Measurements from ENCODE around the gene ICA1. TPM values are rescaled to one million over a fixed set of nuclear protein-coding genes. Genes with fewer than 3 reads are reported as not detected.
"Not testable (repeated sequence)": the region's sequence is repeated elsewhere in the genome, so short reads cannot be mapped to it uniquely, and the experiment has no call there.

Gene ICA1
- total RNA-seq, 1 experiment from 2014 or later: 3.2 TPM

GRCh38 chr7:8065356-8065813, 196.6 kb downstream of the ICA1 start:
- ChIA-PET CTCF (no interaction called here), POLR2A (ENCODE audit: unreplicated experiment) (interaction anchor here (0.6 kb wide), 1 partner anchor 24 kb away, joined by 3 read pairs; no protein-coding TSS in a partner anchor)
- Histone ChIP-seq H3K79me2 (ENCODE audit: low read length) (no peaks in the 10 kb centered on the region), H2AFZ (ENCODE audit: low read length) (no peak overlapping the region), H3K4me2 (ENCODE audit: low read length) (no peak overlapping the region), H4K20me1 (ENCODE audit: low read length) (no peaks in the 10 kb centered on the region), H3K9me3 (ENCODE audit: low read length) (no peaks in the 10 kb centered on the region), H3K4me1 (ENCODE audit: insufficient read depth, low read length) (no peaks in the 10 kb centered on the region), H3K27ac (ENCODE audit: low read length) (no peak overlapping the region), H3F3A (ENCODE audit: low read length, unreplicated experiment) (no peaks in the 10 kb centered on the region), H3K36me3 (ENCODE audit: low read depth, low read length) (no peaks in the 10 kb centered on the region), H3K9me2 (replicated peaks; ENCODE audit: low read length) (no peaks in the 10 kb centered on the region), H3K4me3 (ENCODE audit: low read length) (no peak overlapping the region), H3K9ac (ENCODE audit: low read length) (no peak overlapping the region), H3K27me3 (ENCODE audit: low read length) (no peaks in the 10 kb centered on the region)
- TF ChIP-seq EZH2phosphoT487 (IDR thresholded peaks at IDR 0.05; ENCODE audit: borderline replicate concordance, low read length) (no peak), CTCF (conservative IDR thresholded peaks at IDR 0.05; ENCODE audit: low read depth, low read length) (no peak), EZH2 (IDR thresholded peaks at IDR 0.05; ENCODE audit: low read length, unreplicated experiment) (no peak)
- intact Hi-C loops (cut with micrococcal nuclease): no loop called here
- DNase-seq (no peak), ATAC-seq (no peak)
- BruUV-seq (replicated peaks): no TSS peak

GRCh38 chr7:8064828-8065227, 197.1 kb downstream of the ICA1 start:
- no peak overlapping the region for H3K27ac ChIP-seq (ENCODE audit: low read length)
- no peaks in the 10 kb centered on the region for H3K36me3 ChIP-seq (ENCODE audit: low read depth, low read length)
- no peak overlapping the region for H3K9ac ChIP-seq (ENCODE audit: low read length)
- no peaks in the 10 kb centered on the region for H3K27me3 ChIP-seq (ENCODE audit: low read length)
- no peaks in the 10 kb centered on the region for H3F3A ChIP-seq (ENCODE audit: low read length, unreplicated experiment)
- H3K4me1 ChIP-seq (ENCODE audit: insufficient read depth, low read length): no peaks in the 10 kb centered on the region
- no peaks in the 10 kb centered on the region for H3K9me2 ChIP-seq (replicated peaks; ENCODE audit: low read length)
- H2AFZ ChIP-seq (ENCODE audit: low read length): no peak overlapping the region
- intact Hi-C loops (cut with micrococcal nuclease): no loop called here
- no peak for DNase-seq
- TF ChIP-seq EZH2 (IDR thresholded peaks at IDR 0.05; ENCODE audit: low read length, unreplicated experiment) (no peak), CTCF (conservative IDR thresholded peaks at IDR 0.05; ENCODE audit: low read depth, low read length) (no peak), EZH2phosphoT487 (IDR thresholded peaks at IDR 0.05; ENCODE audit: borderline replicate concordance, low read length) (no peak)
- ATAC-seq: no peak
- H3K79me2 ChIP-seq (ENCODE audit: low read length): no peaks in the 10 kb centered on the region
- POLR2A ChIA-PET (ENCODE audit: unreplicated experiment): no interaction called here
- H4K20me1 ChIP-seq (ENCODE audit: low read length): no peaks in the 10 kb centered on the region
- no peaks in the 10 kb centered on the region for H3K9me3 ChIP-seq (ENCODE audit: low read length)
- BruUV-seq (replicated peaks): no TSS peak
- H3K4me3 ChIP-seq (ENCODE audit: low read length): no peak overlapping the region
- CTCF ChIA-PET: no interaction called here
- H3K4me2 ChIP-seq (ENCODE audit: low read length): no peak overlapping the region

- H3K9me2 ChIP-seq (replicated peaks; ENCODE audit: low read length): no peaks in the 10 kb centered on the region
- no peak overlapping the region for H2AFZ ChIP-seq (ENCODE audit: low read length)
- ChIA-PET CTCF (no interaction called here), POLR2A (ENCODE audit: unreplicated experiment) (interaction anchor here (0.5 kb wide), 1 partner anchor 95 kb away, joined by 3 read pairs; the partner anchor contains the start of gene GLCCI1)
- no peaks in the 10 kb centered on the region for H3K4me1 ChIP-seq (ENCODE audit: insufficient read depth, low read length)
- no peak overlapping the region for H3K4me2 ChIP-seq (ENCODE audit: low read length)
- no peaks in the 10 kb centered on the region for H4K20me1 ChIP-seq (ENCODE audit: low read length)
- ATAC-seq (no peak), DNase-seq (no peak)
- H3K79me2 ChIP-seq (ENCODE audit: low read length): no peaks in the 10 kb centered on the region
- no TSS peak for BruUV-seq (replicated peaks)
- H3K27ac ChIP-seq (ENCODE audit: low read length): no peak overlapping the region
- no peaks in the 10 kb centered on the region for H3K9me3 ChIP-seq (ENCODE audit: low read length)
- H3F3A ChIP-seq (ENCODE audit: low read length, unreplicated experiment): no peaks in the 10 kb centered on the region
- no peak overlapping the region for H3K9ac ChIP-seq (ENCODE audit: low read length)
- H3K36me3 ChIP-seq (ENCODE audit: low read depth, low read length): no peaks in the 10 kb centered on the region
- no peaks in the 10 kb centered on the region for H3K27me3 ChIP-seq (ENCODE audit: low read length)
- no peak overlapping the region for H3K4me3 ChIP-seq (ENCODE audit: low read length)
- intact Hi-C loops (cut with micrococcal nuclease): no loop called here
- TF ChIP-seq CTCF (conservative IDR thresholded peaks at IDR 0.05; ENCODE audit: low read depth, low read length): no peak
- TF ChIP-seq EZH2phosphoT487 (IDR thresholded peaks at IDR 0.05; ENCODE audit: borderline replicate concordance, low read length): no peak
- TF ChIP-seq EZH2 (IDR thresholded peaks at IDR 0.05; ENCODE audit: low read length, unreplicated experiment): no peak
Observed at GRCh38 chr7:8063706-8064297, 198.2 kb downstream of the ICA1 start.

- H3K9me2 ChIP-seq (replicated peaks; ENCODE audit: low read length); BruUV-seq (replicated peaks); DNase-seq; H3K4me1 ChIP-seq (ENCODE audit: insufficient read depth, low read length); H3K4me2 ChIP-seq (ENCODE audit: low read length); CTCF ChIA-PET; H3K9ac ChIP-seq (ENCODE audit: low read length); H3K79me2 ChIP-seq (ENCODE audit: low read length); H3F3A ChIP-seq (ENCODE audit: low read length, unreplicated experiment); H2AFZ ChIP-seq (ENCODE audit: low read length); H4K20me1 ChIP-seq (ENCODE audit: low read length); H3K36me3 ChIP-seq (ENCODE audit: low read depth, low read length); H3K27ac ChIP-seq (ENCODE audit: low read length); ATAC-seq; intact Hi-C loops (cut with micrococcal nuclease); H3K9me3 ChIP-seq (ENCODE audit: low read length); H3K27me3 ChIP-seq (ENCODE audit: low read length); H3K4me3 ChIP-seq (ENCODE audit: low read length); POLR2A ChIA-PET (ENCODE audit: unreplicated experiment): not testable (repeated sequence)
Observed at GRCh38 chr7:8063300-8063699, 198.7 kb downstream of the ICA1 start.

All from PC-3 (cell line).